Endothelial cell of umbilical vein (primary cell): ENCODE data around the gene TNRC6C.

ENCODE experiments used
- EZH2 ChIP-seq: IDR thresholded peaks from 2 replicates; pipeline ENCODE4 v1.6.1; 2012; ENCODE audit warnings: borderline replicate concordance, low read depth, mild to moderate bottlenecking, moderate library complexity, low read length, inconsistent platforms; ENCODE audit not compliant: severe bottlenecking
- FOS ChIP-seq: IDR thresholded peaks from 2 replicates; pipeline ENCODE4 v1.6.1; 2011; ENCODE audit warnings: mild to moderate bottlenecking, low read length, moderate library complexity, borderline replicate concordance; ENCODE audit not compliant: insufficient read depth
- JUN ChIP-seq: IDR thresholded peaks from 2 replicates; pipeline ENCODE4 v1.6.1; 2011; ENCODE audit warnings: borderline replicate concordance, low read depth; ENCODE audit not compliant: insufficient read length, insufficient read depth
- POLR2AphosphoS5 ChIP-seq: IDR thresholded peaks from 2 replicates; pipeline ENCODE4 v1.6.1; 2012; ENCODE audit warnings: low read depth, mild to moderate bottlenecking, control low read depth, low read length, moderate library complexity; ENCODE audit not compliant: insufficient read depth
- TF ChIP-seq, protein P1 (sequence below), 2 donors: IDR thresholded peaks; 1 replicate in 1 of 2; 2 replicates in 1 of 2; pipeline ENCODE4 v1.5.1; 2011; ENCODE audit warnings: low read length in 2 of 2, mild to moderate bottlenecking in 2 of 2, moderate library complexity in 2 of 2, control low read depth in 1 of 2, inconsistent platforms in 1 of 2, low read depth in 1 of 2; ENCODE audit not compliant: insufficient read depth in 1 of 2; ENCODE audit errors: extremely low read depth in 1 of 2

- TF ChIP-seq, protein P1, sequence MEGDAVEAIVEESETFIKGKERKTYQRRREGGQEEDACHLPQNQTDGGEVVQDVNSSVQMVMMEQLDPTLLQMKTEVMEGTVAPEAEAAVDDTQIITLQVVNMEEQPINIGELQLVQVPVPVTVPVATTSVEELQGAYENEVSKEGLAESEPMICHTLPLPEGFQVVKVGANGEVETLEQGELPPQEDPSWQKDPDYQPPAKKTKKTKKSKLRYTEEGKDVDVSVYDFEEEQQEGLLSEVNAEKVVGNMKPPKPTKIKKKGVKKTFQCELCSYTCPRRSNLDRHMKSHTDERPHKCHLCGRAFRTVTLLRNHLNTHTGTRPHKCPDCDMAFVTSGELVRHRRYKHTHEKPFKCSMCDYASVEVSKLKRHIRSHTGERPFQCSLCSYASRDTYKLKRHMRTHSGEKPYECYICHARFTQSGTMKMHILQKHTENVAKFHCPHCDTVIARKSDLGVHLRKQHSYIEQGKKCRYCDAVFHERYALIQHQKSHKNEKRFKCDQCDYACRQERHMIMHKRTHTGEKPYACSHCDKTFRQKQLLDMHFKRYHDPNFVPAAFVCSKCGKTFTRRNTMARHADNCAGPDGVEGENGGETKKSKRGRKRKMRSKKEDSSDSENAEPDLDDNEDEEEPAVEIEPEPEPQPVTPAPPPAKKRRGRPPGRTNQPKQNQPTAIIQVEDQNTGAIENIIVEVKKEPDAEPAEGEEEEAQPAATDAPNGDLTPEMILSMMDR (IDR thresholded peaks at IDR 0.05; ENCODE audit: extremely low read depth in 1 of 2, insufficient read depth in 1 of 2, low read depth in 1 of 2, low read length in 2 of 2): no peak
- TF ChIP-seq FOS (no peak), POLR2AphosphoS5 (no peak), JUN (no peak), EZH2 (no peak)
These were observed 72.9 kb downstream of the TNRC6C start for GRCh38 chr17:78031435-78031834.
